HG02759 (cell line): Measurements from ENCODE around the gene PAM.
A peak's percentile ranks its signal among the peaks of the same experiment; 100 is the strongest.
"Not testable (repeated sequence)": the region's sequence is repeated elsewhere in the genome, so short reads cannot be mapped to it uniquely, and the experiment has no call there.

Source experiments
- ATAC-seq: cut with Tn5 transposase; IDR thresholded peaks from one replicate; pipeline ENCODE4 v1.9.1; 2021; ENCODE audit warnings: mild to moderate bottlenecking, moderate library complexity; ENCODE audit not compliant: unreplicated experiment

Gene PAM

DNA sequence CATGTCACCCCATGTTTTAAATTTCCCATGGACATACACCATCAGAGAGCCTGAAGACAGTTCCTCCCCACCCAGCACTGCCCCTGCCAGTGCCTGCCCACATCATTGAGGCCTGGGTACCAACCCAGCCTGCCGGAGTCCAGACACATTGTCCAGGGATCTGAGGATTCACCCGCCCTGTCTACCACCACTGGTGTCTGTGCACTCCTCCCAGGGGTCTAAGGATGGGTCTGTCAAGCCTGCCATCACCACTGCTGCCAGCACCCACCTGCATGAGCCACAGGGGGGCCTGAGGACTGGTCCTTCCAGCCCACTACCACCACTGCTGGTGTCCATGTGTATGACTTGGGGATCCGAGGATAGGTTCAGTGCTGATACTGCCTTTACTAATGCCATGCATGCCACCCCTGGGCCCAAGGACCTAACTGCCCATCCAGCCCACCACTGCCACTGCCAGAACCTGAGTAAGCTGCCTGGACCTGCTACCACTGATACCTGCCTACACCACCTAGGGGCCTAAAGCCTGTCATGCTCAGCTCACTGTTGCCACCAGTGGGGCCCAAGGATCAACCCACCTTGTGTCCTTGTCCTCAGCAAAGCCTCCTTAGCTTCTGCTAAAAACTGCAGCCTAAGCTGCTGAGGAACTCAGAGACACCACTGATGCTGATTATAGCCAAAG lies 227.0 kb downstream of the PAM start:
- no peak for ATAC-seq

DNA sequence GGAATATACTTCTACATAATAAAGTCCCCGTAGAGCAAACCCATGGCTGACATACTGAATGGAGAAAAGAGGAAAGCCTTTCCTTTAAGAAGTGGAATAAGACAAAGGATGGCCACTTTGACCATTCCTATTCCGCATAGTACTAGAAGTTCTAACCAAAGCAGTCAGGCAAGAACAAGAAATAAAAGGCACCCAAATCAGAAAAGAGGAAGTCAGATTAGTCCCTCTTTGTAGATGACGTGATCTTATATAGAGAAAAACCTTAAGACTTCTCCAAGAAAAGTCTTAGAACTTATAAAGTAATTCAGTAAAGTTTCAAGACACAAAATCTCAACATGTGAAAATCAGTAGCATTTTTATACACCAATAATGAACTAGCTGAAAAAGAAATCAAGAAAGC lies 231.0 kb downstream of the PAM start:
- no peak for ATAC-seq

DNA sequence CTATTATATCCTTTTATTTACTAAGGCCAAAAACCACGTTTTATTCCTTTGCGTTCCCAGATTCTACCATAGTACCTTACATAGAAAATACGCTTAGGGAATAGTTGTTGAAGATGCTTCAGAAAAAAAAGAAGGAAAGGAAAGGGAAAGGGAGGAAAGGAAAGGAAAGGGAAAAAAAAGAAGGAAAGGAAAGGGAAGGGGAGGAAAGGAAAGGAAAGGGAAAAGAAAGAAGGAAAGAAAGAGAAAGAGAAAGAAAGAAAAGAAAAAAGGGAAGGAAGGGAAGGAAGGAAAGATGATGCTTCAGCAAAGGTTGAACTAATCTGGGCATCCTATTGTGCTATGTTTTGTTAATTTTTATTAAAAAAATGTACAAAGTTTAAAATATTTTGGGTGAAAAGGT lies 233.4 kb downstream of the PAM start:
- no peak for ATAC-seq

- ATAC-seq, result no peak
Observed at GRCh38 chr5:102991802-102992201, 236.7 kb downstream of the PAM start.

GRCh38 chr5:102996011-102996575 lies 241.0 kb downstream of the PAM start:
- ATAC-seq, result no peak

GRCh38 chr5:102998224-102998623 lies 243.1 kb downstream of the PAM start:
- no peak for ATAC-seq

- ATAC-seq, result no peak
Observed at GRCh38 chr5:102999191-102999590, 244.1 kb downstream of the PAM start.

GRCh38 chr5:102999621-103000020 lies 244.5 kb downstream of the PAM start:
- not testable (repeated sequence) for ATAC-seq

GRCh38 chr5:103000089-103000488 lies 245.0 kb downstream of the PAM start:
- no peak for ATAC-seq

DNA sequence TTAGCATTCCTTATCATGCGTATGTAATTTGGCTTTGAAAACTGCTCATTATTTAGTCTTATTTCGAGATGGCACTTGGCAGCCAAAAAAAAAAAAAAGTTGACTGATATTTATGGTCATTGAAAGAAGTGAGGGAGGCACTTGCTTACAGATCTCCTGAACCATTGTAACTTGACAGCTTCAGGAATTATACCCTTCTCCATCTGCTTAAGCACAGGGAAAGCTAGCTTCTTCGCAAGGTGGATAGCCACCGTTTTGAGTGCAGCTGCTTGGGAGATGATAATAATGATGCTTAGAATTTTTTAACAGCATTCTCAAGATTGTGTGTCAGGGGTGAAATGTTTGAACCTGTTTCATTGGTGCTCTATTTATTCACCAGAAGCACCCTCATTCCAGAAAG lies 248.8 kb downstream of the PAM start:
- no peak for ATAC-seq

- ATAC-seq, result no peak
Observed at GRCh38 chr5:103005276-103005675, 250.2 kb downstream of the PAM start.

DNA sequence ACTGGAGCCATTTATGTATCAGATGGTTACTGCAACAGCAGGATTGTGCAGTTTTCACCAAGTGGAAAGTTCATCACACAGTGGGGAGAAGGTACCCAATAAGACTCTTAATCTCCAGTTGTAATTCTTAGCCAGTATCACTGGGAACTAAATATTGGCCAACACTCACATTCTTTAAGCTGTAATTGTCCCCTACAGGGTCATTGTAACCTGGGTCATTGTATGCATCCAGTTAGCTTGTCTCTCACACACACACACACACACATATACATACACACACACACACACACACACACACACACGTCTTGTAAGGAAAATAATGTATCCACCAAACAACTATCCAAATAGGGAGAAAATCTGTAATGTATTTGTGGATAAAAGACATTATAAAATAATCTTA lies 251.8 kb downstream of the PAM start:
- no peak for ATAC-seq

DNA sequence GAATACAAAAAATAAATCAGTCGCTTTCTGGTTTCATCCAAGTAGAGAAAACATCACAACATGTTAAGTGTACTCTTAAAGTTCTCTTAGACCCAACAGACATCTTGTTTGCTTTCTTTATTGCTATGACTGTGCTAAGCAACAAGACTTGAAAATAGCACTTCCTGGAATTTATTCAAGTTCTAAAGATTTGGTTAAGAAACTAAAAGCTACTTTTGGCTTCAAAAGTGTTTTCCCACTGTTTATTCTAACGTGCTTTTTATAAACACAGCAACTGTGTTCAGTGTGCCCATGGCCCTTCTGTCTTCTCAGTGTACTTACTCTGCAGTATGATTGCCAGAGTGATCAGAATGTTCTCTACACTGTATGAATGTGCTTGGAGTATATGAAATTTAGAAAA lies 255.1 kb downstream of the PAM start:
- ATAC-seq, result no peak

DNA sequence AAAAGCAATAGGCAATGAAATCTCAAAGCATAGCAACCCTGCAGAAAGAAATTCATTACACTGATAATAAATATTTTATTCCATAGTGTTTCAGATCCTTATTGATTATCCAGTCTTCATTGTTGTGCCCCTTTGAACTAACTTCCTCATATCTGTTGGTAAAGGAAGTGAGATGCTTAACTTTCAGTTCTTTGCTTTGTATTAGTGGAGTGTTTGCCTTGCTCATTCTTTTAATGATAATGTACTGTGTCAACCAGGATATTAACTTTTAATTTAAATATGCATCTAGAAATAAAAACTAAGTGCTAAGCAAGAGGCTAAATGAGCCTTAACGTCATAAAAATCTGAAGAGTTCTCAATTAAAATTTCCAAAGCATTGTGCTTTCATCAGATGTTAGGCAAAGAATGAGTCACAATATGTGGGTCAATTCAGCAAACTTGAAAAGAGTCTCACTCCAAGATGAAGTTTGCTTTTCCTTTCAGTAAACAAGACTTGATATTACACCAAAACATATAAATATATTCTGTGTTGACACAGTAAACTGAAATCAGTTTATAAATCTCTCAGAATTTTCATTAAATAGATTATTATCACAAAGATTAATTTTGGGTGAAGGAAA lies 258.9 kb downstream of the PAM start:
- ATAC-seq, result no peak

- ATAC-seq, result no peak
Observed at GRCh38 chr5:103014983-103015382, 259.9 kb downstream of the PAM start.

- no peak for ATAC-seq
Observed at GRCh38 chr5:103016167-103016566, 261.1 kb downstream of the PAM start.

GRCh38 chr5:103019804-103020203 lies 264.7 kb downstream of the PAM start:
- no peak for ATAC-seq

- ATAC-seq, result peak; percentile 92
Observed at GRCh38 chr5:103021314-103021713, 266.2 kb downstream of the PAM start.

GRCh38 chr5:103027267-103027666 lies 272.2 kb downstream of the PAM start:
- no peak for ATAC-seq

GRCh38 chr5:103031607-103032006 lies 276.5 kb downstream of the PAM start:
- ATAC-seq, result peak; percentile 34

- ATAC-seq, result no peak
Observed at GRCh38 chr5:103033696-103034095, 278.6 kb downstream of the PAM start.

GRCh38 chr5:103034662-103035392 lies 279.7 kb downstream of the PAM start:
- no peak for ATAC-seq
